Epidermal melanocyte (primary cell): ENCODE results near the gene ZNF761.
"Not testable (repeated sequence)": the region's sequence is repeated elsewhere in the genome, so short reads cannot be mapped to it uniquely, and the experiment has no call there.

ENCODE experiments used
- DNase-seq: peaks from one replicate; pipeline ENCODE4 v3.0.0; 2011; ENCODE audit warnings: low spot score; ENCODE audit not compliant: insufficient read length

Gene ZNF761

DNA sequence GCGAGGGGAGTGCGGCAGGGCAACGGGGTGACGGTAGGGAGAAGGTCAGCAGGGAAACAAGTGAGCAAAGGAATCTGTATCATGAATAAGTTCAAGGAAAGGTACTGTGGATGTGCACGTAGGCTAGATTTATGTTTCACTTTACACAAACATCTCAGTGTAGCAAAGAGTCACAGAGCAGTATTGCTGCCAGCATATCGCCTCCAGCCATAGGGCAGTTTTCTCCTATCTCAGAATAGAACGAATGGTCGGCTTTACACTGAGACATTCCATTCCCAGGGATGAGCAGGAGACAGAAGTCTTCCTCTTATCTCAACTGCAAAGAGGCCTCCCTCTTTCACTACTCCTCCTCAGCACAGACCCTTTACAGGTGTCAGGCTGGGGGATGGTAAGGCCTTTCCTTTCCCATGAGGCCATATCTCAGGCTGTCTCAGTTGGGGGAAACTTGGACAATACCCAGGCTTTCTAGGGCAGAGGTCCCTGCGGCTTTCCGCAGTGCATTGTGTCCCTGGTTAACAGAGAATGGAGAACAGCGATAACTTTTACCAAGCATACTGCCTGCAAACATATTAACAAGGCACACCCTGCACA lies 28.4 kb downstream of the ZNF761 start:
- not testable (repeated sequence) for DNase-seq

DNA sequence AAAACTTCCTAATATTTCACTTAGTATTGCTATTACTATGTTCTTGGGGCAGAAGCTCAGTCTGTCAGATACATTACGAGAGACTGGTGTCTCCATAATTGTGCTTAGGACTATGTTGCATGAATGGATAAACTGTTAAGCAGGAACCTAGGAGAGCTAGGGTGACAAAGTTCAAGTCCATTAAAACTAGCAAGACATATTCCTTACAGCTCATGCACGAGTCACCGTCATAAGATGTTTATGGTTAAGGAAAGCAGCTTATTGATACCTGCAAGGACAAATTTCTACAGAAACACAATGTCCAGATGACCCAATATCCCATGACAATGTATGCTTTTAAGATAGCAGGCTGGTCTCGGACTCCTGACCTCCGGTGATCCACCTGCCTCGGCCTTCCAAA lies 30.1 kb downstream of the ZNF761 start:
- DNase-seq, result no peak

DNA sequence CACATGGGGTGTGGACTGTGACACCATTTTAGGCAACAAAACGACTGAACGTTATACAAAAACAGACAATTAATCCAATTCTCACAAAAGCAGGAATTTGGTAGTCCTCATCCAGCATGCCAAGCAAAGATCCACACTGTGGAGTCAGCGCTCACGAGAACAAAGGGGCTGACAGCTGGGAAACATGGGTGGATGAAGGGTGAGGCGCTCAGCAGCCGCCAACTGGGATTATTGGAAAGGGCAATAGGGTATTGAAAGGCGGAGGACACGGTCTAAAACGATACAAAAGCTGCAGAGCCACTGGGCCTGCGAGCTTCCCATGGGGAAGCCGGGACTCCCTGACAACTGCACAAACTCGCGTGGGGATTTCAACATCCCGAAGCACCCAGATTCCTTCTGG lies 31.1 kb downstream of the ZNF761 start:
- no peak for DNase-seq

DNA sequence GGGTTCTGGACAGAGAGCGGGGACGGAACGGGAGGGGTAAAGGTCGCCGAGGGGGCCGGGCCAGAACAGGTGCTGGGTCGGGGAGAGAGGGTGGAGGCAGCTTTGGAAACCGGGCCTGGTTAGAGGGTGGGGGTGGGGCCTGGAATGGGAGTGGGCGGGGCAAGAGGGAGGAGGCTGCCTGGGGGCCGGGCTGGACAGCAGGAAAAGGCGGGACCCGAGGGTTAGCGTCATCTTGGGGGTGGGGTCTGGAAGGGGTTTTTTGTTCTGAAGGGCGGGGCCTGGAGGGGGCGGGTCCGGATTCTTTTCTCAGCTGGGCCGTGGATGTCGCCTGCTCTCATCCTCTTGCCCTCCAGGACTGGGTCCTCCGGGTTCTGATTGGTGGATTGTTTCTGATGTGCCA lies 31.5 kb downstream of the ZNF761 start:
- no peak for DNase-seq

DNA sequence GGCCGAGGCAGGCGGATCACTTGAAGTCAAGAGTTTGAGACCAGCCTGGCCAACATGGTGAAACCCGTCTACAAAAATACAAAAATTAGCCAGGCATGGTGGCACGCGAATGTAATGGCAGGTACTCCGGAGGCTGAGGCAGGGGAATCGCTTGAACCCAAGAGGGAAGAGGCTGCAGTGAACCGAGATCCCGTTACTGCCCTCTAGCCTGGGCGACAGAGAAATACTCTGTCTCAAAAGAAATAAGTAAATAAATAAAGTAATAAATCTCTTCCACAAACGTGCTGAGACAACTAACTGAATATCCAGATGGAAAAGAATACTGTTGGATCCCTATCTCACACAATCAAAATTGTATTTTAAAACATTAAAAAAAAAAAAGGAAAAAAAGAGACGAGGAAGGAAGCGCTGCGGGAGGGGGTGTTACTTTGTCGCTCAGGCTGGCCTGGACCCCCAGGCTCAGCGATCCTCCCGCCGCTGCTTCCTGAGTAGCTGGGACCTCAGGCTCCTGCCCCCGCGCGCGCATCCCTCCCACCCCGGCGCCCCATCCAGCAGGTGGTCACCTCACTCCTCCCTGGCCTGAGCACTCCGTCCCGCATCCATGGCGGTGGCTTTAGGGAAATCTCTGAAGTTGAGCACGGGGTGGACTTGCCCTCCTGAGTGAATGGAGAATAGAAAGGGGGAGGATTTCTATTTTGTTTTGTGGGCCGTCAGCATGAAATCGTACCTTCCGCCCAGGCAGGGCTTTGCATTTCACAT lies 35.1 kb downstream of the ZNF761 start:
- no peak for DNase-seq

DNA sequence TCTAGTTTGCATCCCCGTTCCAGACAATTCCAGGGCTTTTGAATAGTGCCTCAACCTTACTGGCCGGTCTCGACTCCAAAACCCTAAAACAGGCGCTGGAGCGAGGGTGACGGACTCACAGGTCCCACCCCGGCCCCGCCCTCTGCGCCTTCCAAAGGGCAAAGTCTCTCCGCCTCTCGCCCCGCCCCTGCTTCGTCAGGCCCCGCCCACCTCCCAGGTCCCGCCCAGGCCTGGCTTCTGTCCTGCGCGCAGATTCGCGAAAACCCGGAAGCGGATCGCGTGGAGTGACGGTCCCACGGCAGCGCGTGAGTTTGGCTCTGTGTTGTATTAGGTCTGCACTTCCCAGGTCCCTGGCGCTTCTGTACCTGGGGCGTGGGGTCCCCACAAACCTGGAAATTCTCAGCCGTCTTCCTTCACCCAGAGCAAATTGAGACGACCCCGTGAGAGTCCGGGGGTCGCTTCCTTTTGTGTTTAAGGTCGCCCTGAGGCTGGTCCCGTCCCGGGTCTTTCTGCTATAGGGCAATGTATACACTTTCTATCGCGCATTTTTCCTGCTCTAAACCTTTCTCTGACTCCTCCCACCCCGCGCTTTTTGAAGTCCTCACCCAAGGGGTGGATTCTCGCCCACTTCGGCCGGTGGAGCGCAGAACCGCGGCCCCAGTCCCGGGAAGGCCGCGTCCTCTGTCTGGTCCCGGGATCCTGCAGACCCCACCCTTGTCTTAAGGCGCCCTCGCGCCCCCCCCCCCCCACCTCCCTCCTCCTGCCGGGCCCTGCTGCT lies 35.9 kb downstream of the ZNF761 start, which contains the start of gene ZNF813:
ZNF813 (plus strand) TSS at position 249 of the 778 bp plus-strand sequence. CDS start 16,090 bp downstream, outside the sequence.
- peak; percentile 55 for DNase-seq

DNA sequence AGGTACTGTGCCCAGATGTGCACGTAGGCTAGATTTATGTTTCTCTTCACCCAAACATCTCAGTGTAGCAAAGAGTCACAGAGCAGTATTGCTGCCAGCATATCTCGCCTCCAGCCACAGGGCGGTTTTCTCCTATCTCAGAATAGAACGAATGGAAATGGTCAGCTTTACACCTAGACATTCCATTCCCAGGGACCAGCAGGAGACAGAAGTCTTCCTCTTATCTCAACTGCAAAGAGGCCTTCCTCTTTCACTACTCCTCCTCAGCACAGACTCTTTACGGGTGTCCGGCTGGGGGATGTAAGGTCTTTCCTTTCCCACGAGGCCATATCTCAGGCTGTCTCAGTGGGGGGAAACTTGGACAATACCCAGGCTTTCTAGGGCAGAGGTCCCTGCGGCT lies 36.8 kb downstream of the ZNF761 start:
- not testable (repeated sequence) for DNase-seq

DNA sequence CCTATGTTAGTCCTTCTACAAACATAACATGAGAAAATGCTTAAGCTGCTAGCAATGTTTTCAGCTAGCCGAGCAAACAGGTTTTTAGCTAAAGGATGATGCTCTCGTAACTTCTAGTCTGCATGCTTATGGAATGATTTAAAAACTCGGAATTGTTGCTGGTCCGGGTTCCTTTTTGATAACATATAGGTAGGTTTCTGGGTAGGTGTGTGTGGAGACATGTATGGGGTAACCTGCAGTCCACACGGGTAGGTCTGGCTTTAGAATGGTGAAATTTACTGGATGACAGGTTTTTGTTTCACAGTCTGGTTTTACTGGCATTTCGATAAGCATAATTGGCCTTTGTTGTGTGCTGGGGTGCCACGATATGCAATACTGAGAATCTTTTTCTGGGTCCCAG lies 40.1 kb downstream of the ZNF761 start:
- no peak for DNase-seq

DNA sequence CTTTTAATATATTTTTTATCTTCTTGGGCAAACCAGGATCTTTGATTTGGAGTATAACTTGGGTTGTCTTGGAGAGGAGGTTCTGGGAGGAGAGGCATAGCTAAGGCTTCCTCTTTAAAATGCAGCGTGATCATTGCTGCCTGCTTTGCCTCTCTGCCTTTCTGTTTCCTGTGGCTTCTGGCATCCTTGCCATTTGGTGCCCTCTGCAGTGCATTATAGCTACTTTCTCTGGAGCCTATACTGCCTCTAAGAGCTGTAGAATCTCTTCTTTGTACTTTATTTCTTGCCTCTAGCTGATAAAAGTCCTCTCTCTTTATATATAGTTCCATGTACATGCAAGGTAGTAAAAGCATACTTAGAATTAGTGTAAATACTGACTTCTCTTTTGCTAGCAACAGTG lies 43.0 kb downstream of the ZNF761 start:
- not testable (repeated sequence) for DNase-seq

DNA sequence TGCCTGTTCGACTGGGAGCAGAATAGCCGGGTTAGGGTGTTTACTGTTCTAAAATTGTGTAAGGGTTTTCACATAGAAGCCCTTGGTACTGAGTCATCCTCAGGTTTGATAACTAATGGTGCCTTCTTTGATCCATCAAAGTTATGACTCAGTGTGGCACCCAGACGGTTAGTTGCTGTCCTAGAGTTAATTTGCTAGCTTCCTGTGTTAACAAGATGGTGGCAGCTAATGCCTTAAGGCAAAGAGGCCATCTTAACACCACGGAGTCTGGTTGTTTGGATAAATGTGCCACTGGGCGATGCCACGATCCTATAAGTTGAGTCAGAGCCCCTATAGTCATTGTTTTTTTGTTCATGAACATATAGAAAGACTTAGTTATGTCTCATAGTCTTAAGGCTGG lies 43.7 kb downstream of the ZNF761 start:
- not testable (repeated sequence) for DNase-seq

DNA sequence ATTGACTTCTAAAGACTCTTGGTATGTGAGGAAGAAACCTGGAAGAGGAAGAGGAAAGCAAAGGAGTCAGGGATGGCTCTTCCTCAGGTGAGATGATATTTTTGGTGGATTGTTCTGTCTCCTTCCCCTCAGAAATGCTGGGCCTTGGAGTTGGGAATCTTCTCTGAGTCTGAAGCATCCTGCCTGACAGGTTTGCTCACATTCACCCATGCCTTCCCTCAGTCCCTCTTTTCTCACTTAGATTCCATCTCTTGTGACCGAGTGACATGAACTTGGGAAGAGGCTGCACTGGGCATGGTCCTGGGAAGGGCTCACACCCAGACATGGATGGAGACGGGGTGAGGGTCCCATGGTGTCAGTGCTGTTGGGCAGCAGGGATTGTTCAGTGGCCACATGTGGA lies 52.0 kb downstream of the ZNF761 start:
- DNase-seq, result not testable (repeated sequence)

DNA sequence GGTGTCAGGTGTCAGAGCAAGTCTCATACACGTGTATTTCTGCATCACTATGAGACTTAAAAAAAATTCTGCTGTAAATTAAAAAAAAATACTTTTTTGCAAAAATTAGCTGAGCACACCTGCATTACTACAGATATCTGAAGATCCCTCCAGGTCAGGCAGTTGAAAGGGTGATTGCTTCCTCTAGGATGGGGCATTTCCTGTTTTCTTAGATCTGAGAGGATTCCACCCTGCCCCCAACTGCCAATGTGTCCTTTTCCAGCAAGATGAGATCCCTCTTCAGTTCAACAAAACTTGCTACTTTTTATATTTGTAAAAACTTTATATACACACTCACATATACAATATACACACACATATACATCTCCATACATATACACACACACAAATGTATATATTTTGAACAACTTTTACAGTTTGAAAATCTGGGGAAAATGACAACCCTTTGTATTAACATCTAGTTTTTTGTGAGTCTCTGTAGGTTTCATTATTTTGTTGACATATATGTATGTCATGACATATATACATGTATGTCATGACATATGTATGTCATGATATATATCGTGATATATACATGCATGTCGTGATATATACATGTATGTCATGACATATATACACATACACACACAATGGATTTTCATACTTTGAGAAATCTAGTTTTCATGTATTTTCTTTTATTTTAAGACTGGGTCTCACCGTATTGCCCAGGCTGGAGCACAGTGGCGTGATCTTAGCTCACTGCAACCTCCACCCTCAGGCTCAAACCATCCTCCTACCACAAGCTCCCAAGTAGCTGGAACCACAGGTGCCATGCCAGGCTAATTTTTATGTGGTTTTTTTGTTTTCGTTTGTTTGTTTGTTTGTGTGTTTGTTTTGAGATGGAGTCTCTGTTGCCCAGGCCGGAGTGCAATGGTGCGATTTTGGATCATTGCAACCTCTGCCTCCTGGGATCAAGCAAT lies 53.5 kb downstream of the ZNF761 start:
- no peak for DNase-seq

DNA sequence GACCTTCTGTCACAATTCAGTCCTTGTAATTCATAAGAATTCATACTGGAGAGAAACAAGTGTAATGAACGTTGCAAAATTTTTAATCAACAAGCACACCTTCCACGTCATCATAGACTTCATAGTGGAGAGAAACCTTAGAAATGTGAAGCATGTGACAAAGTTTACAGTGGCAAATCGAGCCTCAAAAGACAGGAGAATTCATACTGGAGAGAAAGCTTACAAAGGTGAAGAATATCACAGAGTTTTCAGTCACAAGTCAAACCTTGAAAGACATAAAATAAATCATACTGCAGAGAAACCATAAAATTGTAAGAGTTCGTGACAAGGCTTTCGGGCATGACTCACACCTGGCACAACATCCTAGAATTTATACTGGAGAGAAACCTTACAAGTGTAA lies 60.4 kb downstream of the ZNF761 start:
- DNase-seq, result no peak

DNA sequence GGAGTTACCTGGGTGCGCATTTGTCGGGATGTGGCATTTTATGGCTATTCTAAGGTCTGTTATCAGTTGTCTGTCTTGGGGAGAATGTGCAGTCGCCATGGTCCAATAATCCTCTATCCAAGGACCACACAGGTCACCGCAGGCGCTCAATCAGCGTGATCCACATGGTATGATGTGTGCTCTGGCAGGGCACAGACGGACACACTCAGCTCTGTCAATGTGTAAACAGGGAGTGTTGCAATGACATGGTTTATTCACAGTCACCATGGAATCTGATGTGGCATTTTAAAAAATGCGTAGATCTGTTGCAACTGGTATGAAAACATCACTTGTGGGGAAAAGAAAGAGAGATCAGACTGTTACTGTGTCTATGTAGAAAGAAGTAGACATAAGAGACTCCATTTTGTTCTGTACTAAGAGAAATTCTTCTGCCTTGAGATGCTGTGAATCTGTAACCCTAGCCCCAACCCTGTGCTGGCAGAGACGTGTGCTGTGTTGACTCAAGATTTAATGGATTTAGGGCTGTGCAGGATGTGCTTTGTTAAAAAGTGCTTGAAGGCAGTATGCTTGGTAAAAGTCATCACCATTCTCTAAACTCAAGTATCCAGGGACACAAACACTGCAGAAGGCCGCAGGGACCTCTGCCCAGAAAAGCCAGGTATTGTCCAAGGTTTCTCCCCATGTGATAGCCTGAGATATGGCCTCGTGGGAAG lies 65.7 kb downstream of the ZNF761 start:
- not testable (repeated sequence) for DNase-seq

DNA sequence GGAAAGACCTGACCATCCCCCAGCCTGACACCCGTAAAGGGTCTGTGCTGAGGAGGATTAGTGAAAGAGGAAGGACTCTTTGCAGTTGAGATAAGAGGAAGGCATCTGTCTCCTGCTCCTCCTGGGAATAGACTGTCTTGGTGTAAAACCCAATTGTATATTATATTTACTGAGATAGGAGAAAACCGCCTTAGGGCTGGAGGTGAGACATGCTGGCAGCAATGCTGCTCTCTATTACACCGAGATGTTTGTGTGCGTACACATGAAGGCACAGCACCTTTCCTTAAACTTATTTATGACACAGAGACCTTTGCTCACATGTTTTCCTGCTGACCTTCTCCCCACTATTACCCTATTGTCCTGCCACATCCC lies 66.2 kb downstream of the ZNF761 start:
- not testable (repeated sequence) for DNase-seq

DNA sequence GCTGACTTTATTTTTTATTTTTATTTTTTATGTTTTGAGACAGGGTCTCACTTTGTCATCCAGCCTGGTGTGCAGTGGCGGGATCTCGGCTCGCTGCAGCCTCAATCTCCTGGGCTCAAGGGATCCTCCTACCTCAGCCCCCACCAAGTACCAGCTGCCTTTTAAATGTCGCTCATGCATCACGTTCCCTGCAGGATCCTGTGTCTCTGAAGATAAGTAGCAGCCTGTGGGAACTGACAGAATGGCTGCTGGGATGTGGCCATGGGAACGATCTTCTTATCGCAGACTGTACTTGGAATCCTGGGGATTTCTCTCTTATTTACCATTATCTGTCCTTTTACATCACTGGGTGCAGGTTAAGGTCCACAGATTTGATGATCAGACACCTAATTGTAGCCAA lies 71.4 kb downstream of the ZNF761 start:
- not testable (repeated sequence) for DNase-seq

DNA sequence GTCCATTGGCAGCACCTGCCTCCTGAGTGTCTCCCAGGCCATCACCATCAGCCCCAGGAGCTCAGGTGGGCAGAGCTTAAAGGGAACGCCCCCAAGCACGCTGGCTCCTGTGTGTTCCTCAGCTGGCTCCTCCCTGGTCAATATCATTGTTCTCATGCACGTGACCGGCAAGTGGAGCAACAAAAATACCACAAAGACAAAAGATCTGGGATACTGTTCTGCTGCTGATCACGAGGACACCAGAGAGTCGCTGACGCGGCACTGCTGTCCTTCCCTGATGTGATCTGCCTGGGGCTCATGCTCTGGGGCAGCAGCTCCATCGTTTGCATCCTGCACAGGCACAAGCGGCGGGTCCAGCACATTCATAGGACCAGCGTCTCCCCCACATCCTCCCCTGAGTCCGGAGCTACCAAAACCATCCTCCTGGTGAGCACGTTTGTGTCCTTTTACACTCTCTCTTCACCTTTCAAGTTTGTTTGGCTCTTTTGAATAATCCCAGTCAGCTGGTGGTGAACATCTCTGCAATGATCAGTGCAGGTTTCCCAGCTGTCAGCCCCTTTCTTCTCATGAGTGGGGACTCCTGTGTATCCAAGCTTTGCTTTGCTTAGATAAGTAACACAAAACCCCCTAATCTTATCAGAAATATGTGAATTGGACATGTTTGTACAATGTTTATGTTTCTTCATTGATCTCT lies 72.0 kb downstream of the ZNF761 start:
- not testable (repeated sequence) for DNase-seq

DNA sequence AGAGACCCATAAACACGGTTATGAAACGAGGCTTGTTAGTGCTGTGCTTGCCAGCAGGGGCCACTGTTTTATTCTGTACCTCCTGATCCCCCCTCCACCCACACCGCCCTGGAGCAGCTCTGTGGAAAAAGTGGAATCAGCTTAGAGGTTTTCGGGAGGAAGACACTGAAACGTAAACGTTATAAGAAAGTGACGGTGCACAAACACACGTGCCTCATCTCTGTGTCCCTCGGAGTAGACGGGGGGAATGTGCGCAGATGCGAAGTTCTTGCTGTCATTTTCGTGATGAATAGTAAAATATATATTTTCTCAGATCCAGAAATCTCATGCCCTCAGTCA lies 72.5 kb downstream of the ZNF761 start:
- DNase-seq, result not testable (repeated sequence)

DNA sequence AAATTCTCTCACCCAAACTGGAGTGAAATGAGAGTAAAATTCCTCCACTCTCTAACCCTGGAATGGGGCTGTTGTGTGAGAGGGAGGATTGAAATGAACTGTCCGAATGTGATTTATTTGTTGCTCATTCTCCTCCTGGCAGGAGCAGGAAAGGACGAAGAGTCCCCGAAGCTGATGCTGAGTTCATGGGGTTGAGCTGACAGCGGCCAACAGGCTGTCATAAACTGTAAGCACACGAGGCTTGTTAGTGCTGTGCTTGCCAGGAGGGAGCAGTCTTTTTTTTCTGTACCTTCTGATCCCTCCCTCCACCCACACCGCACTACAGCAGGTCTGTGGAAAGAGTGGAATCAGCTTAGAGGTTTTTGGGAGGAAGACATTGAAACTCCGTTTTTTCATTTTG lies 73.1 kb downstream of the ZNF761 start:
- DNase-seq, result no peak

DNA sequence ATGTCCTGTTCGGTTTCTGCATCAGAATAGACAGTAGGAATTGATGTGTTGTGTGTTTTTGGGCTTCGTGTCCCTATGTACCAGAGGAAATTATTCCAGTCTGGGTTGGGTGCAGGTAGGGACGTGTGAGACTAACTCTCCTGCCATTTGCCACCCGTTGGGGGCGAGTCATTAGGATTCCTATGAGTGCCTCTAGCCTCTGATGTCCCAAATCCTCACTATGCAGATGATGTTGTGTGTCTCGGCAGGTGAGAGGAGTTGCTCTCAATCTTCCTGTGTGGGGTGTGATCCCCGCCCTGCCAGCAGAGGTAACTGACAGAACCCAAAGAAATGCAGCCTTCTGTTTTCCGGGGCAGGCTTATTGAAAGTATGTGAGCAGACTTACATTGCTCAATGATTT lies 74.9 kb downstream of the ZNF761 start:
- no peak for DNase-seq
